Mesenchymal stem cell (in vitro differentiated cells and primary cell): ENCODE data around the gene COQ10A.
A peak's percentile ranks its signal among the peaks of the same experiment; 100 is the strongest.
"Not testable (repeated sequence)": the region's sequence is repeated elsewhere in the genome, so short reads cannot be mapped to it uniquely, and the experiment has no call there.

Experiments
- DNase-seq: peaks from one replicate; pipeline ENCODE4 v3.0.0-alpha.2; 2013
- H2AFZ ChIP-seq: one replicate; pipeline ENCODE4 v1.6.1; 2013; ENCODE audit warnings: low read depth, mild to moderate bottlenecking, control low read depth, inconsistent platforms, low read length, moderate library complexity
- H2AK5ac ChIP-seq: 2 replicates; pipeline ENCODE4 v1.6.1; 2013; ENCODE audit warnings: low read length, moderate library complexity, mild to moderate bottlenecking, inconsistent platforms; ENCODE audit not compliant: severe bottlenecking
- H2BK120ac ChIP-seq: one replicate; pipeline ENCODE4 v1.6.1; 2013; ENCODE audit warnings: low read depth, mild to moderate bottlenecking, inconsistent platforms, low read length, moderate library complexity
- H2BK12ac ChIP-seq, 2 experiments: one replicate each; pipeline ENCODE4 v1.6.1; 2013; ENCODE audit warnings: inconsistent platforms in 2 of 2, low read length in 2 of 2, mild to moderate bottlenecking in 2 of 2, moderate library complexity in 2 of 2, control low read depth in 1 of 2
- H2BK15ac ChIP-seq: one replicate; pipeline ENCODE4 v1.6.1; 2013; ENCODE audit warnings: mild to moderate bottlenecking, low read depth, inconsistent platforms; ENCODE audit not compliant: poor library complexity, severe bottlenecking
- H2BK5ac ChIP-seq: 2 replicates; pipeline ENCODE4 v1.6.1; 2013; ENCODE audit warnings: low read depth, mild to moderate bottlenecking, low read length, control low read depth, inconsistent platforms; ENCODE audit not compliant: poor library complexity, severe bottlenecking
- H3K14ac ChIP-seq, 2 experiments: one replicate each; pipeline ENCODE4 v1.6.1; 2013; ENCODE audit warnings: inconsistent platforms in 2 of 2, low read length in 2 of 2, control low read depth in 1 of 2, mild to moderate bottlenecking in 1 of 2, moderate library complexity in 1 of 2
- H3K18ac ChIP-seq, 2 experiments: one replicate each; pipeline ENCODE4 v1.6.1; 2013; ENCODE audit warnings: inconsistent platforms in 2 of 2, low read length in 2 of 2, control low read depth in 1 of 2, low read depth in 1 of 2, mild to moderate bottlenecking in 1 of 2
- H3K23ac ChIP-seq, 2 experiments: one replicate each; pipeline ENCODE4 v1.6.1; 2013; ENCODE audit warnings: inconsistent platforms in 2 of 2, low read length in 2 of 2, mild to moderate bottlenecking in 2 of 2, moderate library complexity in 2 of 2, control low read depth in 1 of 2
- H3K27ac ChIP-seq: 2 replicates; pipeline ENCODE4 v1.5.1; 2013; ENCODE audit warnings: mild to moderate bottlenecking, moderate library complexity, low read length, control low read depth, inconsistent platforms; ENCODE audit not compliant: poor library complexity, severe bottlenecking
- H3K27me3 ChIP-seq, 2 experiments: 2 replicates each; pipeline versions ENCODE4 v1.6.1 to v1.7.0; 2013; ENCODE audit warnings: low read length in 2 of 2, mild to moderate bottlenecking in 2 of 2, moderate library complexity in 2 of 2, control low read depth in 1 of 2, inconsistent platforms in 1 of 2; ENCODE audit not compliant: control insufficient read depth in 1 of 2, insufficient read depth in 1 of 2
- H3K36me3 ChIP-seq, 2 experiments: 2 replicates each; pipeline versions ENCODE4 v1.6.1 to v1.7.0; 2013; ENCODE audit warnings: low read length in 2 of 2, control low read depth in 1 of 2, inconsistent platforms in 1 of 2, low read depth in 1 of 2, mild to moderate bottlenecking in 1 of 2; ENCODE audit not compliant: insufficient read depth in 2 of 2, control insufficient read depth in 1 of 2
- H3K4ac ChIP-seq, 2 experiments: one replicate each; pipeline ENCODE4 v1.6.1; 2013; ENCODE audit warnings: inconsistent platforms in 2 of 2, low read length in 2 of 2, mild to moderate bottlenecking in 2 of 2, moderate library complexity in 2 of 2, control low read depth in 1 of 2, low read depth in 1 of 2
- H3K4me1 ChIP-seq: 2 replicates; pipeline ENCODE4 v1.6.1; 2013; ENCODE audit warnings: low read depth, low read length, control low read depth; ENCODE audit not compliant: control insufficient read depth, insufficient read depth
- H3K4me2 ChIP-seq: 2 replicates; pipeline ENCODE4 v1.6.1; 2013; ENCODE audit warnings: low read length, mild to moderate bottlenecking, inconsistent platforms; ENCODE audit not compliant: poor library complexity, severe bottlenecking
- H3K4me3 ChIP-seq, 2 experiments: 2 replicates each; pipeline versions ENCODE4 v1.5.1 to v1.7.0; 2013; ENCODE audit warnings: low read length in 2 of 2, mild to moderate bottlenecking in 2 of 2, control low read depth in 1 of 2, low read depth in 1 of 2; ENCODE audit not compliant: insufficient read depth in 1 of 2
- H3K79me1 ChIP-seq: replicated peaks from 2 replicates; pipeline ENCODE4 v1.6.1; 2013; ENCODE audit warnings: mild to moderate bottlenecking, control low read depth, low read length, inconsistent platforms; ENCODE audit not compliant: poor library complexity, severe bottlenecking
- H3K9ac ChIP-seq: 2 replicates; pipeline ENCODE4 v1.7.0; 2013; ENCODE audit warnings: mild to moderate bottlenecking, low read length, moderate library complexity
- H3K9me3 ChIP-seq: 2 replicates; pipeline ENCODE4 v1.7.0; 2013; ENCODE audit warnings: mild to moderate bottlenecking, low read length; ENCODE audit not compliant: control insufficient read depth
- H4K8ac ChIP-seq: one replicate; pipeline ENCODE4 v1.6.1; 2013; ENCODE audit warnings: inconsistent platforms, mild to moderate bottlenecking, low read length, moderate library complexity
- H4K91ac ChIP-seq: one replicate; pipeline ENCODE4 v1.6.1; 2013; ENCODE audit warnings: mild to moderate bottlenecking, low read length, inconsistent platforms
- WGBS: methylation state at CpG from one replicate; pipeline ENCODE4 v1.1.7; 2013; ENCODE audit warnings: mixed read lengths; 5-methylcytosine and 5-hydroxymethylcytosine counted together

The COQ10A gene

DNA sequence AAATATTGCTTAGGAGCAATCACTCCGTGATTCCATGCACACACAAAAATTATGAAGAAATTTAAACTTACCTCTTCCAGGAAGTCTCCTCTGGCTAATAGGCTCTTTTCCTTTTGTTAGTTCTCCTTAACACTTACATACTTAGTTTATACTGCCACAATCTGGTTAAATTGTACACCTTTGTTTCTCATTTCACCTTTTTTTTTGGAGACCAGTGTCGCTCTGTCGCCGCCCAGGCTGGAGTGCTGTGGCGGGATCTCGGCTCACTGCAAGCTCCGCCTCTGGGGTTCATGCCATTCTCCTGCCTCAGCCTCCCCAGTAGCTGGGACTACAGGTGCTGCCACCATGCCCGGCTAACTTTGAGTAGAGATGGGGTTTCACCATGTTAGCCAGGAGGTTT is 6.4 kb upstream of the COQ10A start:
- Histone ChIP-seq H3K79me1 (peaks cover 3% of the 10 kb centered on the region), H3K4me3 (no peak overlapping the region), H3K36me3 (peaks cover 5 to 15% of the 10 kb centered on the region in 2 experiments), H3K18ac (no peak overlapping the region), H3K9me3 (no peaks in the 10 kb centered on the region), H2BK120ac (no peak overlapping the region), H2AK5ac (no peak overlapping the region), H3K9ac (no peak overlapping the region), H3K27ac (no peak overlapping the region), H3K14ac (no peak overlapping the region), H2BK5ac (no peak overlapping the region), H3K4me1 (peaks cover 18% of the 10 kb centered on the region), H4K91ac (no peak overlapping the region), H3K4ac (no peak overlapping the region), H3K27me3 (no peaks in the 10 kb centered on the region), H2BK12ac (no peak overlapping the region), H2BK15ac (no peak overlapping the region), H3K23ac (no peak overlapping the region), H4K8ac (no peak overlapping the region), H3K4me2 (no peak overlapping the region), H2AFZ (no peak overlapping the region)
- WGBS, result 94% methylated on average over 8 of the region's 8 CpGs
- DNase-seq, result no peak

DNA sequence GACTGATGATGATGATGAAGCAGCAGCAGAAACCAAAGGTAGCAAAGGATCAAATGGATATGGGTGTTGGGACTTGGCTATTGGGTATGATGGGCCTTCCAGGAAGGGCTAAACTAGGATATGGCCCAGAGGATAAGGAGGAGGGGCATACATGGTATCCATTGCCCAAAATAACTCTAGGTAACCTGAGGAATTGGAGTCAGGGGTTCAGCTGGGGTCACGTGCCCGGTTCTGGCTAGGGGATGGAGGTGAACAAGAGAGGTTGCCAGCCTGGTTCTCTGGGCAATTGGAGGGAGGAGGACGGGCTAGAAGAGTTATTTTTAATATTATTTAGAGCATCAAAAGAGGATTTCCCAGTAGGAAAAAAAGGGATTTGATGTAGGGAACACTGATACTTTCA is 5.8 kb upstream of the COQ10A start:
- H3K14ac ChIP-seq, result no peak overlapping the region
- no peak overlapping the region for H4K91ac ChIP-seq
- H3K4me1 ChIP-seq, result peaks cover 14% of the 10 kb centered on the region
- 95% methylated on average over 3 of the region's 3 CpGs for WGBS
- H3K18ac ChIP-seq, result no peak overlapping the region
- H2AK5ac ChIP-seq, result peak overlapping the region; percentile 94
- no peak overlapping the region for H3K4ac ChIP-seq
- H3K9me3 ChIP-seq, result no peaks in the 10 kb centered on the region
- no peak overlapping the region for H2BK5ac ChIP-seq
- H2BK12ac ChIP-seq, result peak overlapping the region in 1 of 2 experiments; percentile 56
- no peak overlapping the region for H2BK15ac ChIP-seq
- no peak overlapping the region for H3K4me3 ChIP-seq
- H2AFZ ChIP-seq, result no peak overlapping the region
- H3K9ac ChIP-seq, result no peak overlapping the region
- no peak overlapping the region for H3K4me2 ChIP-seq
- peaks cover 0 to 10% of the 10 kb centered on the region in 2 experiments for H3K36me3 ChIP-seq
- no peak overlapping the region for H2BK120ac ChIP-seq
- no peaks in the 10 kb centered on the region for H3K79me1 ChIP-seq
- no peak overlapping the region for H3K23ac ChIP-seq
- H3K27me3 ChIP-seq, result no peaks in the 10 kb centered on the region
- peak overlapping the region; percentile 55 for H4K8ac ChIP-seq
- no peak for DNase-seq
- H3K27ac ChIP-seq, result no peak overlapping the region

DNA sequence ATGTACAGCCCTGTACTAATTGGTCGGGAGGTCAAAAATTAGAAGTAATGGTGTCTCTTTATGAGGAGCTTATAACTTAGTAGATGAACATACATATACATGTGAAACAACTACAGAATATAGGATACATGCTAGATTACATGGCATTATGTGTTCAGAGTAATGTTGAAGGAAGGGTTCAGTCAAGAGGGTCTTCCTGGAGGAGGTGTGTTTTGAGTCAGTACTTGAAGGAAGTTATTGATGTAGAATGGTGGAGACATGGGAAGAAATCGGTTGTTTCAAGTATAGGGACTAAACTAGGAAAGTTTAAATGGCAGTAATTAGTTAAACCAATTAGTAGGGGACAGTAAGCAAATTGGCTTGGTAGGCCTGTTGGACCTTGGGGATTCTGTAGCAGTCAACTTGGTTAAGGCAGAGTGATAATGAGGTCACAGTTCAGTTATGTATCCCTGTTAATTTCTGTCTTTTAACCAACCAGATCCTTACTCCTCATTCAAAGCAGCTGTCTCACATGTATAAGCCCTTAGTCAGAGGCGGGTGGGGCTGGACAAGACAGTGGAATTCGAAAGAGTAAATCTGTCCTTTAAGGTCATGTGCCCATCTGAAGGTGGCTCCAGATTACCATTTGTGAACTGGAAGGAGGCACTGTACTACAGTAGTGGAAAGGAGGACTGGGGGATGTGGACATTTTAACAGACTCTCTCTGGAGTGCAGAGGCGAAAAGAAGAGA is 5.1 kb upstream of the COQ10A start:
- Histone ChIP-seq H3K23ac (no peak overlapping the region), H3K14ac (no peak overlapping the region), H3K9ac (no peak overlapping the region), H3K9me3 (no peaks in the 10 kb centered on the region), H3K4ac (no peak overlapping the region), H3K36me3 (peaks cover 0 to 3% of the 10 kb centered on the region in 2 experiments), H2AK5ac (no peak overlapping the region), H3K4me2 (no peak overlapping the region), H4K8ac (no peak overlapping the region), H3K4me1 (peaks cover 10% of the 10 kb centered on the region), H2BK120ac (no peak overlapping the region), H2BK5ac (no peak overlapping the region), H3K79me1 (no peaks in the 10 kb centered on the region), H4K91ac (no peak overlapping the region), H3K27ac (peak overlapping the region; percentile 43), H3K27me3 (no peaks in the 10 kb centered on the region), H2BK12ac (no peak overlapping the region), H2BK15ac (no peak overlapping the region), H2AFZ (no peak overlapping the region), H3K18ac (no peak overlapping the region), H3K4me3 (no peak overlapping the region)
- peak; percentile 74 for DNase-seq
- WGBS, result 58% methylated on average over 4 of the region's 5 CpGs

DNA sequence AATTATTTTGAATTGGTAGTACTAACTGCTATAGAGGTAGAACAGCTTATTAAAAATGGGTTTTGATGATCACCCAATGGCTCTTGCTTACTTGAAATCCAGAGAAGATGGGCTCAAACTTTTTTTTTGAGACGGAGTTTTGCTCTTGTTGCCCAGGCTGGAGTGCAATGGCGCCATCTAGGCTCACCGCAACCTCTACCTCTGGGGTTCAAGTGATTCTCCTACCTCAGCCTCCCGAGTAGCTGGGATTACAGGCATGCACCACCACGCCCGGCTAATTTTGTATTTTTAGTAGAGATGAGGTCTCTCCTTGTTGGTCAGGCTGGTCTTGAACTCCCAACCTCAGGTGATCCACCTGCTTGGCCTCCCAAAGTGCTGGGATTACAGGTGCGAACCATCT is 3.8 kb upstream of the COQ10A start:
- H2BK12ac ChIP-seq, H3K18ac ChIP-seq, H2AK5ac ChIP-seq, H3K23ac ChIP-seq, H3K4ac ChIP-seq, H3K27ac ChIP-seq, H4K91ac ChIP-seq, H3K4me3 ChIP-seq, H3K79me1 ChIP-seq, H3K27me3 ChIP-seq, H3K14ac ChIP-seq, H3K4me1 ChIP-seq, H2BK15ac ChIP-seq, H2BK5ac ChIP-seq, H2AFZ ChIP-seq, H4K8ac ChIP-seq, H3K9me3 ChIP-seq, H3K9ac ChIP-seq, DNase-seq, H3K36me3 ChIP-seq, H2BK120ac ChIP-seq, H3K4me2 ChIP-seq: not testable (repeated sequence)
- WGBS, result 96% methylated on average over 7 of the region's 7 CpGs
